Stimulated activated CD8-positive, alpha-beta memory T cell treated with anti-CD3 and anti-CD28 coated beads, Interleukin-4, amount 100 ng/mL, for 4 hours (primary cell): ENCODE results near the gene RNF208.

Source experiments
- DNase-seq, 2 donors: peaks; one replicate each; pipeline ENCODE4 v3.0.0-alpha.2; 2020; ENCODE audit warnings: low read depth in 2 of 2, low spot score in 1 of 2

The RNF208 gene

GRCh38 chr9:137215196-137215986 is 6.6 kb downstream of the RNF208 start:
- no peak for DNase-seq

- DNase-seq: no peak
Observed at GRCh38 chr9:137214620-137215019, 7.4 kb downstream of the RNF208 start.

- no peak for DNase-seq
Observed at GRCh38 chr9:137213160-137214060, 8.6 kb downstream of the RNF208 start.

- DNase-seq: no peak
Observed at GRCh38 chr9:137212520-137212919, 9.5 kb downstream of the RNF208 start.

- no peak for DNase-seq
Observed at GRCh38 chr9:137211532-137211931, 10.5 kb downstream of the RNF208 start.

- no peak for DNase-seq
Observed at GRCh38 chr9:137206602-137207001, 15.4 kb downstream of the RNF208 start.

- DNase-seq: peak; percentile 85 to 89
Observed at GRCh38 chr9:137205126-137206069, 16.6 kb downstream of the RNF208 start, which contains the start of the genes NDOR1 and TMEM203. NDOR1 (plus strand) TSS chr9:137205700; CDS start chr9:137205778, 78 bp downstream. TMEM203 (minus strand) TSS chr9:137205648; CDS start chr9:137205414, 234 bp downstream.

- no peak for DNase-seq
Observed at GRCh38 chr9:137204731-137205125, 17.3 kb downstream of the RNF208 start.

GRCh38 chr9:137202966-137203365 is 19.1 kb downstream of the RNF208 start:
- DNase-seq: no peak

GRCh38 chr9:137201205-137201868 is 20.7 kb downstream of the RNF208 start:
- DNase-seq: no peak

- DNase-seq: peak; percentile 95 to 98
Observed at GRCh38 chr9:137200311-137201204, 21.5 kb downstream of the RNF208 start, which contains the start of gene TPRN. TPRN (minus strand) TSS chr9:137200741; CDS start chr9:137200711, 30 bp downstream.

- no peak for DNase-seq
Observed at GRCh38 chr9:137199411-137200121, 22.5 kb downstream of the RNF208 start.

GRCh38 chr9:137198902-137199283 is 23.1 kb downstream of the RNF208 start:
- DNase-seq: no peak

- no peak for DNase-seq
Observed at GRCh38 chr9:137198051-137198901, 23.8 kb downstream of the RNF208 start.

- no peak for DNase-seq
Observed at GRCh38 chr9:137195525-137196220, 26.4 kb downstream of the RNF208 start.

- no peak for DNase-seq
Observed at GRCh38 chr9:137194909-137195308, 27.1 kb downstream of the RNF208 start.

GRCh38 chr9:137194388-137194787 is 27.7 kb downstream of the RNF208 start:
- no peak for DNase-seq
